Vagina (tissue), 2 donors: ENCODE data around the gene CAND1. TPM values are rescaled to one million over a fixed set of nuclear protein-coding genes. Genes with fewer than 3 reads are reported as not detected.

Experiments
- DNase-seq, 2 donors: peaks; one replicate each; pipeline ENCODE4 v3.0.0-alpha.2; 2017; ENCODE audit errors: extremely low spot score in 2 of 2
- H3K27ac ChIP-seq: fragments of 200-600 bp; sonication (generic); one replicate; pipeline ENCODE4 v1.5.1; 2019
- H3K27me3 ChIP-seq: fragments of 200-600 bp; sonication (generic); one replicate; pipeline ENCODE4 v1.5.1; 2019
- H3K36me3 ChIP-seq, 2 donors: fragments of 200-600 bp; sonication (generic); one replicate each; pipeline ENCODE4 v1.5.1; 2017 to 2019
- H3K4me1 ChIP-seq: fragments of 200-600 bp; sonication (generic); one replicate; pipeline ENCODE4 v1.5.1; 2019
- H3K4me3 ChIP-seq, 2 donors: fragments of 200-600 bp; sonication (generic); 1 replicate in 1 of 2; 2 replicates in 1 of 2; pipeline ENCODE4 v1.5.1; 2016 to 2019
- H3K9me3 ChIP-seq: fragments of 200-600 bp; sonication (generic); one replicate; pipeline ENCODE4 v1.5.1; 2019
- POLR2A ChIP-seq, 2 donors: fragments of 450-650 bp; IDR thresholded peaks; one replicate each; pipeline ENCODE4 v1.6.1; 2017; ENCODE audit warnings: antibody characterized with exemption in 2 of 2, mild to moderate bottlenecking in 2 of 2, moderate library complexity in 2 of 2
- POLR2AphosphoS5 ChIP-seq, 2 donors: sonication (generic); formaldehyde crosslinking; IDR thresholded peaks; one replicate each; pipeline ENCODE4 v1.9.0; 2017; ENCODE audit warnings: antibody characterized with exemption in 2 of 2, mild to moderate bottlenecking in 2 of 2, low read depth in 1 of 2; ENCODE audit not compliant: insufficient read depth in 1 of 2
- intact Hi-C: fragments of 100-400 bp; cut with DNase I; formaldehyde crosslinking; loops from one replicate; pipeline ENCODE4 v1.15.1; 2023
- total RNA-seq: library from RNA; depleted of rRNA; stranded (reverse); fragments of >200 nt; gene quantifications from one replicate; pipeline ENCODE4 v1.2.3, GENCODE V29; 2016
- TF ChIP-seq, protein P1 (sequence below), 3 experiments: fragments of 450-650 bp in 2 of 3; fragments of 200-600 bp in 1 of 3; sonication (generic) in 1 of 3; IDR thresholded peaks; one replicate each; pipeline ENCODE4 v1.5.1; 2017 to 2019; ENCODE audit warnings: antibody characterized with exemption in 3 of 3, mild to moderate bottlenecking in 2 of 3, moderate library complexity in 2 of 3

CAND1 gene
- total RNA-seq, 1 donor from 2014 or later: 68.0 TPM

DNA sequence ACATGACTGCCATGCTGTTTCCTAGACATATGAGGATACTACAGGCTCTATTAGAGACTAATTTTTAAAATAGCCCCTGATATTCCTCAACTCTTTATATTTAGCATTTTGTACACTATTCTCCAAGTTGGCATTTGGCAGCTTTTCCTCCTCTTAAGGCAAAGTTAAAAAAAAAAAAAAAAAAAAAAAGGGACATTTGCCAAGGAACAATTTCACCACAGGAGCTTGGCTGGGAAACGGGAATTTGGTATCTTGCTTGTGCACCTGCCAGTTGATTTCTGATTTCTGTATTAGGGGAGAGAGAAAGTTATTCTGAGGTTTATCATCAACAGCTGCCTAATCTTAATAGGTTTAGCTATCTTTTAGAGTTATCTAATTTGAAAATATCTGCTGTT is 87.2 kb downstream of the CAND1 start:
- H3K4me3 ChIP-seq: no peak overlapping the region
- no peak for DNase-seq

DNA sequence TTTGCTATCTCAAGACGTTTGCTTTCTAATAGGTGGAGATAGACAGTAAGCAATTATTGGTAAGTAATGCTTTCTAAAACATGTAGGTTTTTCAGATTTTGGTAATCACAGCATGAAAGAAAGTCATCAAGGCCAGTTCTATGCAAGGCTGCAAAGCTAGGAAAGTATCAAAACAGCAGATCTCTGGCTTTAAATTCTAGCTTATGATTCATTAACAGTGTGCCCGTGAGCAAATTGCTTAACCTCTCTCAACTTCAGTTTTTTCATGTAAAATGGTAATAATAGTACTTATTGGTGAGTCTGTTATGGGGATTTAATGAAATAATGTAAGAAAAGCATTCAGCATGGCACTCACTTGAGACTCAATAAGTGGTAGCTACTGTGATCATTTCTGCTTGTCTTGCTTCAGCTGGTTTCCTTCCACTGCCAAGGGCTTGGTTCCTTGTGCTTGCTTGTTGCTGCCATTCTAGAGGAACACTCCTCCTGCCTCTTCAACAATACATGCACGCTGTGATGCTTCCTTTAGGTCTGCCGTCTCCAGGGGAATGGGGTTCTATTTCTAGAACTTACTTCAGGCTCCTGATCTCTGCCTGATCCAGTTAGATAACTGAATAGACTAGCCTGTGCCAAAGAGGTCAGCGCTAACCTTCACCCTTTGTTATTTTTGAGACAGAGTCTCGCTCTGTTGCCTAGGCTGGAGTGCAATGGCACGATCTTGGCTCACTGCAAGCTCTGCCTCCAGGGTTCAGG is 88.4 kb downstream of the CAND1 start:
- no peaks in the 10 kb centered on the region for H3K36me3 ChIP-seq
- no peaks in the 10 kb centered on the region for H3K9me3 ChIP-seq
- no peak overlapping the region for H3K4me3 ChIP-seq
- intact Hi-C loops: no loop called here
- H3K27ac ChIP-seq: no peak overlapping the region
- TF ChIP-seq, protein P1, sequence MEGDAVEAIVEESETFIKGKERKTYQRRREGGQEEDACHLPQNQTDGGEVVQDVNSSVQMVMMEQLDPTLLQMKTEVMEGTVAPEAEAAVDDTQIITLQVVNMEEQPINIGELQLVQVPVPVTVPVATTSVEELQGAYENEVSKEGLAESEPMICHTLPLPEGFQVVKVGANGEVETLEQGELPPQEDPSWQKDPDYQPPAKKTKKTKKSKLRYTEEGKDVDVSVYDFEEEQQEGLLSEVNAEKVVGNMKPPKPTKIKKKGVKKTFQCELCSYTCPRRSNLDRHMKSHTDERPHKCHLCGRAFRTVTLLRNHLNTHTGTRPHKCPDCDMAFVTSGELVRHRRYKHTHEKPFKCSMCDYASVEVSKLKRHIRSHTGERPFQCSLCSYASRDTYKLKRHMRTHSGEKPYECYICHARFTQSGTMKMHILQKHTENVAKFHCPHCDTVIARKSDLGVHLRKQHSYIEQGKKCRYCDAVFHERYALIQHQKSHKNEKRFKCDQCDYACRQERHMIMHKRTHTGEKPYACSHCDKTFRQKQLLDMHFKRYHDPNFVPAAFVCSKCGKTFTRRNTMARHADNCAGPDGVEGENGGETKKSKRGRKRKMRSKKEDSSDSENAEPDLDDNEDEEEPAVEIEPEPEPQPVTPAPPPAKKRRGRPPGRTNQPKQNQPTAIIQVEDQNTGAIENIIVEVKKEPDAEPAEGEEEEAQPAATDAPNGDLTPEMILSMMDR (IDR thresholded peaks at IDR 0.05): no peak
- TF ChIP-seq POLR2AphosphoS5 (IDR thresholded peaks at IDR 0.05; ENCODE audit: insufficient read depth in 1 of 2, low read depth in 1 of 2) (no peak), POLR2A (IDR thresholded peaks at IDR 0.05) (no peak)
- peaks cover 16% of the 10 kb centered on the region for H3K4me1 ChIP-seq
- no peak for DNase-seq
- H3K27me3 ChIP-seq: no peaks in the 10 kb centered on the region

More for the DNA sequence above, 87.2 kb downstream of the CAND1 start:
- Histone ChIP-seq H3K9me3 (no peaks in the 10 kb centered on the region), H3K27me3 (no peaks in the 10 kb centered on the region), H3K36me3 (no peaks in the 10 kb centered on the region), H3K27ac (no peak overlapping the region), H3K4me1 (peaks cover 16% of the 10 kb centered on the region)
- TF ChIP-seq, protein P1 (IDR thresholded peaks at IDR 0.05): no peak
- intact Hi-C loops: no loop called here

DNA sequence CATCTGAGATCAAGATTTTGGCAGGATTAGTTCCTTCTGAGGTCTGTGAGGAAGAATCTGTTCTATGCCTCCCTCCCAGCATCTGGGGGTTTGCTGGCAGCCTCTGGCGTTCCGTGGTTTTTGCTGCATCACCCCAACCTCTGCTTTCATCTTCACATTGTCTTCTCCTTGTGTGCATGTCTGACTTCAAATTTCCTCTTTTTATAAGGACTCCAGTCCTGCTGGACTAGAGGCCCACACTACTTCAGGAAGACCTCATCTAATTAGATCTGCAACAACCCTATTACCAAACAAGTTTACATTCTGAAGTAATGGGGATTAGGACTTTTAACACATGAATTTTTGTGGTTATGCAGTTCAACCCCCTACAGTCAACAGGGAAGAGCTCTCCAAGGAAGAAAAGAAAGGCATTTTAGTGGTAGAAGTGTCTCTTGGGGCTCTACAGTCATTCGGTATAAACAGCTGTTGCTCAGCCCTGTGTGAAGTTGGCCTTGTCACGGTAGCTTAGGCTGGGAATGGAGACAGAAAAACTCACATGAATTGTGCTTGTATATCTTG is 89.7 kb downstream of the CAND1 start:
- no peak overlapping the region for H3K27ac ChIP-seq
- no peaks in the 10 kb centered on the region for H3K9me3 ChIP-seq
- peaks cover 16% of the 10 kb centered on the region for H3K4me1 ChIP-seq
- no peak for TF ChIP-seq POLR2A (IDR thresholded peaks at IDR 0.05)
- TF ChIP-seq POLR2AphosphoS5 (IDR thresholded peaks at IDR 0.05; ENCODE audit: insufficient read depth in 1 of 2, low read depth in 1 of 2): no peak
- TF ChIP-seq, protein P1 (IDR thresholded peaks at IDR 0.05): no peak
- no peaks in the 10 kb centered on the region for H3K27me3 ChIP-seq
- DNase-seq: no peak
- intact Hi-C loops: no loop called here
- no peak overlapping the region for H3K4me3 ChIP-seq
- no peaks in the 10 kb centered on the region for H3K36me3 ChIP-seq

DNA sequence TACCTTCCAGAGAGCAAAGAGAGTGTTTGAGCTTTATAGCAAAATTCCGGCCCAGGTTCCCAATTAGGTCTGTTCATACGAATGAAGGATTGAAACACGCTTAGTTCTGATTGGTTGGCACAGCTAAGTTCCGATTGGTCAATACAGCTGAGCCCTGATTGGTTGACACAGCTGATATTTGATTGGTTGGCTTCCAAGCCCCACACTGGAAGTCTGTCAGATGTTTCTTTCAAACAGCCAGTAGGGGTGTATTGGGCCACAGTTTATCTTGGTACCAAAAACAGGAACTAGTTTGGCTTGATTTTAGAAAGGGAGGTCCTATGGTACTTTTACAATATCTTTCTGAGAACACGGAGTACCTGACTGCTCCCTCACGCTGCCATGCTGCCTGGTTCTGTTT is 93.4 kb downstream of the CAND1 start:
- TF ChIP-seq, protein P1 (IDR thresholded peaks at IDR 0.05): no peak
- TF ChIP-seq POLR2A (IDR thresholded peaks at IDR 0.05): no peak
- no peak for TF ChIP-seq POLR2AphosphoS5 (IDR thresholded peaks at IDR 0.05; ENCODE audit: insufficient read depth in 1 of 2, low read depth in 1 of 2)

DNA sequence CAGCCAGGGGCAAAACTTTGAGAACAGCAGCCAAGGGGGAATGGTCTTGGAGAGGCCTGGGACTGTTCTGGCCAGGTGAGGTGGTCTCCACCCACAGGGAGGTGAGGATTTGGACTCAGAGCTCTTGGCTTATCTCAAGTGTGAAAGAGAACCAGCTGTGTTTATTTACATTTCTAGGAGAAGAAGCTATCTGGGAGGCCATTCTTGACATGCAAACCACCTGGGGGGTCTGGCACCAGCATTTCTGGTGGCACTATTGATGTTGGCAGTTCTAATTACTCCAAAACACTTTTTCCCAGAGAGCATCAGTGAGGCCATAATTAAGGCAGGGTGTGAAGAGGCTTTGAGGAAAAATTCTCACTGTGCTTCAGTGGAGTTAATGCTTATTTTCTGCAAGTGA is 95.1 kb downstream of the CAND1 start:
- intact Hi-C loops: loop anchor here (10.0 kb wide), 1 partner anchor 581 kb away; no protein-coding TSS in a partner anchor
- DNase-seq: no peak
- H3K9me3 ChIP-seq: no peaks in the 10 kb centered on the region

More for the DNA sequence above, 93.4 kb downstream of the CAND1 start:
- no peaks in the 10 kb centered on the region for H3K36me3 ChIP-seq
- no peaks in the 10 kb centered on the region for H3K27me3 ChIP-seq
- H3K4me1 ChIP-seq: no peaks in the 10 kb centered on the region
- no peak overlapping the region for H3K4me3 ChIP-seq
- no peak overlapping the region for H3K27ac ChIP-seq
- intact Hi-C loops: loop anchor here (10.0 kb wide), 1 partner anchor 582 kb away; no protein-coding TSS in a partner anchor
- H3K9me3 ChIP-seq: no peaks in the 10 kb centered on the region
- DNase-seq: no peak

More for the DNA sequence above, 95.1 kb downstream of the CAND1 start:
- Histone ChIP-seq H3K27ac (no peak overlapping the region), H3K27me3 (no peaks in the 10 kb centered on the region), H3K4me3 (no peak overlapping the region), H3K36me3 (no peaks in the 10 kb centered on the region), H3K4me1 (no peaks in the 10 kb centered on the region)
- TF ChIP-seq POLR2A (IDR thresholded peaks at IDR 0.05) (no peak), POLR2AphosphoS5 (IDR thresholded peaks at IDR 0.05; ENCODE audit: insufficient read depth in 1 of 2, low read depth in 1 of 2) (no peak)
- TF ChIP-seq, protein P1 (IDR thresholded peaks at IDR 0.05): no peak
